ENCODE results near the gene ZDHHC18.

Gene ZDHHC18

GRCh38 chr1:26826261-26827105 is at the start of gene ZDHHC18:
ZDHHC18 (plus strand) TSS chr1:26826688; CDS start chr1:26826805, 117 bp downstream.
- peak within 1 kb of the TSS; percentile 85 for H3K27ac ChIP-seq
- peak; percentile 86 for TF ChIP-seq CTCF (conservative IDR thresholded peaks at IDR 0.05)

- no peak for TF ChIP-seq CTCF (conservative IDR thresholded peaks at IDR 0.05)
- no peak overlapping the region for H3K27ac ChIP-seq
Observed at GRCh38 chr1:26779098-26779668, 47.3 kb upstream of the ZDHHC18 start.

- no peak overlapping the region for H3K27ac ChIP-seq
- TF ChIP-seq CTCF (conservative IDR thresholded peaks at IDR 0.05), result no peak
Observed at GRCh38 chr1:26780344-26780957, 46.0 kb upstream of the ZDHHC18 start.

- no peak for TF ChIP-seq CTCF (conservative IDR thresholded peaks at IDR 0.05)
- no peak overlapping the region for H3K27ac ChIP-seq
Observed at GRCh38 chr1:26781206-26781825, 45.2 kb upstream of the ZDHHC18 start.

- no peak for TF ChIP-seq CTCF (conservative IDR thresholded peaks at IDR 0.05)
- peak overlapping the region; percentile 24; the same call in 1 of the 2 replicates for H3K27ac ChIP-seq
Observed at GRCh38 chr1:26782521-26783212, 43.8 kb upstream of the ZDHHC18 start.

GRCh38 chr1:26783646-26784022 is 42.9 kb upstream of the ZDHHC18 start:
- peak overlapping the region; percentile 24; the same call in 1 of the 2 replicates for H3K27ac ChIP-seq
- no peak for TF ChIP-seq CTCF (conservative IDR thresholded peaks at IDR 0.05)
